Measurements from ENCODE around the gene METTL16. TPM values are rescaled to one million over a fixed set of nuclear protein-coding genes. Genes with fewer than 3 reads are reported as not detected.
A peak's percentile ranks its signal among the peaks of the same experiment; 100 is the strongest.

METTL16 gene
- total and polyA plus RNA-seq, 2 experiments from 2014 or later: 40.1 to 80.8 TPM

GRCh38 chr17:2398182-2398581, 113.5 kb downstream of the METTL16 start:
- peak overlapping the region; percentile 100 for H3K27ac Mint-ChIP-seq
- no peaks in the 10 kb centered on the region for H3K36me3 ChIP-seq (ENCODE audit: insufficient read depth)
- H3K36me3 Mint-ChIP-seq (ENCODE audit: low read depth): no peaks in the 10 kb centered on the region; the same call in 2 of the 3 replicates
- DNase-seq (ENCODE audit: low spot score): no peak
- peaks cover 19% of the 10 kb centered on the region for H3F3A ChIP-seq (replicated peaks; ENCODE audit: low read depth)
- TF ChIP-seq JUNB (IDR thresholded peaks at IDR 0.05; ENCODE audit: unreplicated experiment): no peak
- no peak for TF ChIP-seq ZNF462 (CRISPR knock-in tag; IDR thresholded peaks at IDR 0.05)
- no peak for TF ChIP-seq ZNF114 (CRISPR knock-in tag; IDR thresholded peaks at IDR 0.05)
- no peak for TF ChIP-seq CREB1 (CRISPR knock-in tag; IDR thresholded peaks at IDR 0.05; ENCODE audit: low read depth)
- TF ChIP-seq, protein P1, sequence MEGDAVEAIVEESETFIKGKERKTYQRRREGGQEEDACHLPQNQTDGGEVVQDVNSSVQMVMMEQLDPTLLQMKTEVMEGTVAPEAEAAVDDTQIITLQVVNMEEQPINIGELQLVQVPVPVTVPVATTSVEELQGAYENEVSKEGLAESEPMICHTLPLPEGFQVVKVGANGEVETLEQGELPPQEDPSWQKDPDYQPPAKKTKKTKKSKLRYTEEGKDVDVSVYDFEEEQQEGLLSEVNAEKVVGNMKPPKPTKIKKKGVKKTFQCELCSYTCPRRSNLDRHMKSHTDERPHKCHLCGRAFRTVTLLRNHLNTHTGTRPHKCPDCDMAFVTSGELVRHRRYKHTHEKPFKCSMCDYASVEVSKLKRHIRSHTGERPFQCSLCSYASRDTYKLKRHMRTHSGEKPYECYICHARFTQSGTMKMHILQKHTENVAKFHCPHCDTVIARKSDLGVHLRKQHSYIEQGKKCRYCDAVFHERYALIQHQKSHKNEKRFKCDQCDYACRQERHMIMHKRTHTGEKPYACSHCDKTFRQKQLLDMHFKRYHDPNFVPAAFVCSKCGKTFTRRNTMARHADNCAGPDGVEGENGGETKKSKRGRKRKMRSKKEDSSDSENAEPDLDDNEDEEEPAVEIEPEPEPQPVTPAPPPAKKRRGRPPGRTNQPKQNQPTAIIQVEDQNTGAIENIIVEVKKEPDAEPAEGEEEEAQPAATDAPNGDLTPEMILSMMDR (conservative IDR thresholded peaks at IDR 0.05; ENCODE audit: low read depth in 2 of 2): no peak
- TF ChIP-seq STAT1 (IDR thresholded peaks at IDR 0.05; ENCODE audit: unreplicated experiment): no peak
- TF ChIP-seq, protein P2, sequence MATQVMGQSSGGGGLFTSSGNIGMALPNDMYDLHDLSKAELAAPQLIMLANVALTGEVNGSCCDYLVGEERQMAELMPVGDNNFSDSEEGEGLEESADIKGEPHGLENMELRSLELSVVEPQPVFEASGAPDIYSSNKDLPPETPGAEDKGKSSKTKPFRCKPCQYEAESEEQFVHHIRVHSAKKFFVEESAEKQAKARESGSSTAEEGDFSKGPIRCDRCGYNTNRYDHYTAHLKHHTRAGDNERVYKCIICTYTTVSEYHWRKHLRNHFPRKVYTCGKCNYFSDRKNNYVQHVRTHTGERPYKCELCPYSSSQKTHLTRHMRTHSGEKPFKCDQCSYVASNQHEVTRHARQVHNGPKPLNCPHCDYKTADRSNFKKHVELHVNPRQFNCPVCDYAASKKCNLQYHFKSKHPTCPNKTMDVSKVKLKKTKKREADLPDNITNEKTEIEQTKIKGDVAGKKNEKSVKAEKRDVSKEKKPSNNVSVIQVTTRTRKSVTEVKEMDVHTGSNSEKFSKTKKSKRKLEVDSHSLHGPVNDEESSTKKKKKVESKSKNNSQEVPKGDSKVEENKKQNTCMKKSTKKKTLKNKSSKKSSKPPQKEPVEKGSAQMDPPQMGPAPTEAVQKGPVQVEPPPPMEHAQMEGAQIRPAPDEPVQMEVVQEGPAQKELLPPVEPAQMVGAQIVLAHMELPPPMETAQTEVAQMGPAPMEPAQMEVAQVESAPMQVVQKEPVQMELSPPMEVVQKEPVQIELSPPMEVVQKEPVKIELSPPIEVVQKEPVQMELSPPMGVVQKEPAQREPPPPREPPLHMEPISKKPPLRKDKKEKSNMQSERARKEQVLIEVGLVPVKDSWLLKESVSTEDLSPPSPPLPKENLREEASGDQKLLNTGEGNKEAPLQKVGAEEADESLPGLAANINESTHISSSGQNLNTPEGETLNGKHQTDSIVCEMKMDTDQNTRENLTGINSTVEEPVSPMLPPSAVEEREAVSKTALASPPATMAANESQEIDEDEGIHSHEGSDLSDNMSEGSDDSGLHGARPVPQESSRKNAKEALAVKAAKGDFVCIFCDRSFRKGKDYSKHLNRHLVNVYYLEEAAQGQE (IDR thresholded peaks at IDR 0.05; ENCODE audit: unreplicated experiment): no peak
- no peak for TF ChIP-seq EZH2phosphoT487 (IDR thresholded peaks at IDR 0.05; ENCODE audit: unreplicated experiment)
- no peak for TF ChIP-seq EZH2 (IDR thresholded peaks at IDR 0.05; ENCODE audit: low read depth, unreplicated experiment)
- TF ChIP-seq ZNF331 (CRISPR knock-in tag; IDR thresholded peaks at IDR 0.05; ENCODE audit: low read depth): no peak
- TF ChIP-seq NANOG (IDR thresholded peaks at IDR 0.05; ENCODE audit: borderline replicate concordance): no peak
- TF ChIP-seq, protein P3, sequence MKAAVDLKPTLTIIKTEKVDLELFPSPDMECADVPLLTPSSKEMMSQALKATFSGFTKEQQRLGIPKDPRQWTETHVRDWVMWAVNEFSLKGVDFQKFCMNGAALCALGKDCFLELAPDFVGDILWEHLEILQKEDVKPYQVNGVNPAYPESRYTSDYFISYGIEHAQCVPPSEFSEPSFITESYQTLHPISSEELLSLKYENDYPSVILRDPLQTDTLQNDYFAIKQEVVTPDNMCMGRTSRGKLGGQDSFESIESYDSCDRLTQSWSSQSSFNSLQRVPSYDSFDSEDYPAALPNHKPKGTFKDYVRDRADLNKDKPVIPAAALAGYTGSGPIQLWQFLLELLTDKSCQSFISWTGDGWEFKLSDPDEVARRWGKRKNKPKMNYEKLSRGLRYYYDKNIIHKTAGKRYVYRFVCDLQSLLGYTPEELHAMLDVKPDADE (IDR thresholded peaks at IDR 0.05): no peak
- TF ChIP-seq POLR2AphosphoS5 (IDR thresholded peaks at IDR 0.05; ENCODE audit: low read depth): no peak
- peak overlapping the region; percentile 96 for H3K4me3 Mint-ChIP-seq
- peak overlapping the region; percentile 83 for H3K4me3 ChIP-seq
- no peaks in the 10 kb centered on the region for H3K27me3 ChIP-seq (ENCODE audit: insufficient read depth)
- no peaks in the 10 kb centered on the region for H3K9me2 ChIP-seq (ENCODE audit: insufficient read depth)
- H3K27ac ChIP-seq (ENCODE audit: low read depth): peak overlapping the region; percentile 100
- H4K20me1 ChIP-seq (replicated peaks; ENCODE audit: insufficient read depth): no peaks in the 10 kb centered on the region
- H3K4me1 Mint-ChIP-seq: peaks cover 45% of the 10 kb centered on the region
- peaks cover 29% of the 10 kb centered on the region for H3K27me3 Mint-ChIP-seq (ENCODE audit: insufficient read depth, low read depth, poor library complexity)
- H2AFZ ChIP-seq: no peak overlapping the region
- H3K4me1 ChIP-seq (ENCODE audit: insufficient read depth): peaks cover 33% of the 10 kb centered on the region
- H3K79me2 ChIP-seq (replicated peaks; ENCODE audit: insufficient read depth): peaks cover 33% of the 10 kb centered on the region
- ATAC-seq: no peak
- H3K4me2 ChIP-seq: peak overlapping the region; percentile 97
- 0 out of 3 replicates have a peak, but pooled peaks cover 5% of the 10 kb centered on the region for H3K9me3 Mint-ChIP-seq

Measured in GM23338 (cell line).